GM12865 (cell line): ENCODE measurements around the gene UBE2J1.
"Not testable (repeated sequence)": the region's sequence is repeated elsewhere in the genome, so short reads cannot be mapped to it uniquely, and the experiment has no call there.

ENCODE experiments used
- DNase-seq: peaks from one replicate; pipeline ENCODE4 v3.0.0; 2010; ENCODE audit warnings: low read depth
- H3K4me3 ChIP-seq: 2 replicates; pipeline ENCODE4 v1.5.1; 2011; ENCODE audit warnings: mild to moderate bottlenecking, low read depth, low read length, control low read depth
- CTCF ChIP-seq: IDR thresholded peaks from 2 replicates; pipeline ENCODE4 v1.5.1; 2011; ENCODE audit warnings: low read length, control low read depth, low read depth, inconsistent platforms; ENCODE audit not compliant: insufficient read depth; ENCODE audit errors: missing control alignments

Gene UBE2J1

GRCh38 chr6:89313006-89313405 is 39.5 kb downstream of the UBE2J1 start:
- TF ChIP-seq CTCF = no peak
- H3K4me3 ChIP-seq = no peak overlapping the region
- DNase-seq = no peak

- no peak overlapping the region for H3K4me3 ChIP-seq
- DNase-seq = no peak
- no peak for TF ChIP-seq CTCF
These were observed 40.5 kb downstream of the UBE2J1 start for GRCh38 chr6:89311853-89312531.

- H3K4me3 ChIP-seq = no peak overlapping the region
- no peak for TF ChIP-seq CTCF
These were observed 41.0 kb downstream of the UBE2J1 start for GRCh38 chr6:89311530-89311852.

GRCh38 chr6:89310929-89311328 is 41.6 kb downstream of the UBE2J1 start:
- no peak for DNase-seq
- TF ChIP-seq CTCF = no peak
- H3K4me3 ChIP-seq = no peak overlapping the region

More at GRCh38 chr6:89311530-89311852, 41.0 kb downstream of the UBE2J1 start:
- no peak for DNase-seq

GRCh38 chr6:89308525-89309395 is 43.8 kb downstream of the UBE2J1 start:
- no peak for DNase-seq
- H3K4me3 ChIP-seq = no peak overlapping the region
- TF ChIP-seq CTCF = no peak

- not testable (repeated sequence) for H3K4me3 ChIP-seq, DNase-seq
These were observed 48.0 kb downstream of the UBE2J1 start for GRCh38 chr6:89304517-89304916.

GRCh38 chr6:89302936-89303335 is 49.6 kb downstream of the UBE2J1 start:
- DNase-seq = no peak
- no peak overlapping the region for H3K4me3 ChIP-seq
- TF ChIP-seq CTCF = no peak
